Testis (tissue), 5 donors: ENCODE measurements around the gene ARFIP1. TPM values are rescaled to one million over a fixed set of nuclear protein-coding genes. Genes with fewer than 3 reads are reported as not detected.

Source experiments
- DNase-seq: peaks from one replicate; pipeline ENCODE4 v3.0.0-alpha.2; 2019
- H3K27ac ChIP-seq, 2 donors: fragments of 200-600 bp; sonication (generic); one replicate each; pipeline ENCODE4 v1.5.1; 2019
- H3K27me3 ChIP-seq: fragments of 200-600 bp; sonication (generic); one replicate; pipeline ENCODE4 v1.5.1; 2019
- H3K36me3 ChIP-seq: fragments of 200-600 bp; sonication (generic); one replicate; pipeline ENCODE4 v1.5.1; 2017; ENCODE audit warnings: low read depth; ENCODE audit errors: missing control alignments
- H3K4me1 ChIP-seq: fragments of 200-600 bp; sonication (generic); one replicate; pipeline ENCODE4 v1.5.1; 2019
- H3K4me3 ChIP-seq, 2 donors: fragments of 200-600 bp; sonication (generic); one replicate each; pipeline ENCODE4 v1.5.1; 2017 to 2019
- H3K9me3 ChIP-seq: fragments of 200-600 bp; sonication (generic); one replicate; pipeline ENCODE4 v1.5.1; 2017
- POLR2A ChIP-seq: fragments of 450-650 bp; IDR thresholded peaks from one replicate; pipeline ENCODE4 v1.6.1; 2017; ENCODE audit warnings: antibody characterized with exemption, mild to moderate bottlenecking, moderate library complexity
- WGBS, 2 donors: methylation state at CpG; one replicate each; pipeline ENCODE4 v1.1.5; 2018; 5-methylcytosine and 5-hydroxymethylcytosine counted together
- intact Hi-C: fragments of 100-400 bp; cut with DNase I; formaldehyde crosslinking; loops from one replicate; pipeline ENCODE4 v1.15.1; 2023; ENCODE audit warnings: low total_unique reads
- long read RNA-seq, 2 donors: transcript quantifications; one replicate each; lab custom pipeline, GENCODE V29; 2026
- polyA plus RNA-seq: library from polyadenylated mRNA; stranded (reverse); fragments of 350-450 nt; fragmentation: Illumina TruSeq; extraction: RNeasy Lipid Tissue Mini Kit (QIAGEN cat#74804); gene quantifications from one replicate; pipeline ENCODE4 v1.2.3, GENCODE V29; 2014; ENCODE audit warnings: low read depth, low replicate concordance; ENCODE audit not compliant: insufficient read depth
- total RNA-seq, 2 donors: library from RNA; depleted of rRNA; stranded (reverse); fragments of >200 nt; gene quantifications; one replicate each; pipeline ENCODE4 v1.2.3, GENCODE V29; 2016
- TF ChIP-seq, protein P1 (sequence below), 3 experiments: fragments of 450-650 bp in 2 of 3; fragments of 200-600 bp in 1 of 3; sonication (generic) in 1 of 3; IDR thresholded peaks; one replicate each; pipeline ENCODE4 v1.5.1; 2016 to 2019; ENCODE audit warnings: antibody characterized with exemption in 3 of 3, mild to moderate bottlenecking in 2 of 3, moderate library complexity in 1 of 3

The ARFIP1 gene, protein sequence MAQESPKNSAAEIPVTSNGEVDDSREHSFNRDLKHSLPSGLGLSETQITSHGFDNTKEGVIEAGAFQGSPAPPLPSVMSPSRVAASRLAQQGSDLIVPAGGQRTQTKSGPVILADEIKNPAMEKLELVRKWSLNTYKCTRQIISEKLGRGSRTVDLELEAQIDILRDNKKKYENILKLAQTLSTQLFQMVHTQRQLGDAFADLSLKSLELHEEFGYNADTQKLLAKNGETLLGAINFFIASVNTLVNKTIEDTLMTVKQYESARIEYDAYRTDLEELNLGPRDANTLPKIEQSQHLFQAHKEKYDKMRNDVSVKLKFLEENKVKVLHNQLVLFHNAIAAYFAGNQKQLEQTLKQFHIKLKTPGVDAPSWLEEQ
- total RNA-seq (10 to 100 TPM; 31.7 to 37.0 TPM), polyA plus RNA-seq (22.3 TPM)
- long read RNA-seq, donor 1, partial matches to known transcripts = 20 of 27 reads
- long read RNA-seq, donor 1, other reads (novel, unspliced or antisense) = 0 of 27 reads
- long read RNA-seq, donor 2, transcript ARFIP1-201 (9 exons, 3,111 nt) = major isoform, 5 of 9 reads
- long read RNA-seq, donor 2, partial matches to known transcripts = 0 of 9 reads
- long read RNA-seq, donor 2, other reads (novel, unspliced or antisense) = 0 of 9 reads

DNA sequence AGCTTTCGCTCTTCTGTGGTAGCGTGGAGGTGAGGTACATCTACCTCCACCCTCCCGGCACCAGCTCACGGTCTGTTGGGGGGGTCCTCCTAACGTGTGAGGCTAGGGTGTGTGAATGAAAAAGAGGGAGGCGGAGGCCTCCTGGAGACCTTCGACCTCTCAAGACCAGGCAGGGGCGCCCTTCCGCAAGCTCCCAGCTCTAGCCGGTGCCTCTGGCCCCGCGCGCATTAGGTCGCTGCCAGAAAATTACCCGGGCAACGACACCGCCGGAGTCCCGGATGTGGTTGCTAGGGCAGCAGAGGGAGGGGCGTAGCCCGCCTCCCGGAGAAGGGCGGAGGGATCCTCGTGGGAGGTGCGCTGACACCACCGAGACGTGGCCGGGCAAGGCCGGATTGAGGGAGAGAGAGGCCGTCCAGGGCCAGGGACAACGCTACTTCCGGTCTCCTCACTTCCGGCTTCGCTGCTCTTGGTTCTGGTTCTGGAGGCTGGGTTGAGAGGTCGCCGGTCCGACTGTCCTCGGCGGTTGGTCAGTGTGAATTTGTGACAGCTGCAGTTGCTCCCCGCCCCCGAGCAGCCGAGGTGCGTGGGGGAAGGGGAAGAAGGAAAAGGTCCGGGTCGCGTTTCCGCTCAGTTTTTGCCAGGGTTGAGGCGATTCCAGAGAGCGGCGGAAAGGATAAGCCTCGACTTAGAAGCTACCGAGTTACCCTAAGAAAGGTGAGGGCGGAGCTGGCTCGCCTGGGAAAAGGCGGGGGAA is at the start of gene ARFIP1, which contains the start of gene TIGD4:
TSS of gene ARFIP1 (plus strand) at position 442 of the 754 bp plus-strand sequence. CDS start 49,680 bp downstream, outside the sequence.
TSS of gene TIGD4 (minus strand) at position 218 of the 754 bp plus-strand sequence. CDS start 8,726 bp downstream, outside the sequence.
- Histone ChIP-seq H3K9me3 (no peaks in the 10 kb centered on the region), H3K27ac (peak within 1 kb of the TSS; percentile 86 to 93), H3K4me3 (peak within 1 kb of the TSS; percentile 87 to 95), H3K4me1 (peaks cover 4% of the 10 kb centered on the region), H3K27me3 (no peaks in the 10 kb centered on the region), H3K36me3 (no peaks in the 10 kb centered on the region)
- TF ChIP-seq, protein P1, sequence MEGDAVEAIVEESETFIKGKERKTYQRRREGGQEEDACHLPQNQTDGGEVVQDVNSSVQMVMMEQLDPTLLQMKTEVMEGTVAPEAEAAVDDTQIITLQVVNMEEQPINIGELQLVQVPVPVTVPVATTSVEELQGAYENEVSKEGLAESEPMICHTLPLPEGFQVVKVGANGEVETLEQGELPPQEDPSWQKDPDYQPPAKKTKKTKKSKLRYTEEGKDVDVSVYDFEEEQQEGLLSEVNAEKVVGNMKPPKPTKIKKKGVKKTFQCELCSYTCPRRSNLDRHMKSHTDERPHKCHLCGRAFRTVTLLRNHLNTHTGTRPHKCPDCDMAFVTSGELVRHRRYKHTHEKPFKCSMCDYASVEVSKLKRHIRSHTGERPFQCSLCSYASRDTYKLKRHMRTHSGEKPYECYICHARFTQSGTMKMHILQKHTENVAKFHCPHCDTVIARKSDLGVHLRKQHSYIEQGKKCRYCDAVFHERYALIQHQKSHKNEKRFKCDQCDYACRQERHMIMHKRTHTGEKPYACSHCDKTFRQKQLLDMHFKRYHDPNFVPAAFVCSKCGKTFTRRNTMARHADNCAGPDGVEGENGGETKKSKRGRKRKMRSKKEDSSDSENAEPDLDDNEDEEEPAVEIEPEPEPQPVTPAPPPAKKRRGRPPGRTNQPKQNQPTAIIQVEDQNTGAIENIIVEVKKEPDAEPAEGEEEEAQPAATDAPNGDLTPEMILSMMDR (IDR thresholded peaks at IDR 0.05) = no peak
- TF ChIP-seq POLR2A = no peak
- intact Hi-C loops = no loop called here
- WGBS, 2 donors = 0 to 1% methylated on average over 29 to 55 of the region's 55 CpGs
- peak; percentile 99 for DNase-seq

DNA sequence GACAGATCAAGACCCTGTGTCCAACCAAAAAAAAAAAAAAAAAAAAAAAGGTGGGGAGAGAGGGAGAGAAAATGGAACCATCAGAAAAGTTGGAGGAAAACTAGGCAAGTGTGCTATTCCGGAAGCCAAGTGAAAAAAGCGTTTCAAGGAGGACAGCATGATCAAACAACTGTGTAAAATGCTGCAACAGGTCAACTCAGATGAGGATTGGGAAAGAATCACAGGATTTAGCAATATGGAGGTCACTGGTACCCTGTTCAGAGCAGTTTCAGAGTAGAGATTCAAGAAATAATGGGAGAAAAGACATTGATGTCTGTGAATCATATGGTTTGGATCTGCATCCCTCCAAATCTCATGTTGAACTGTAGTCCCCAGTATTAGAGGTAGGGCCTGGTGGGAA is 47.8 kb upstream of the ARFIP1 start:
- H3K9me3 ChIP-seq = no peaks in the 10 kb centered on the region
- WGBS, 2 donors = 97% methylated on average over 2 of the region's 2 CpGs
- intact Hi-C loops = no loop called here
- H3K4me3 ChIP-seq = no peak overlapping the region
- DNase-seq = no peak
- H3K4me1 ChIP-seq = no peaks in the 10 kb centered on the region
- no peaks in the 10 kb centered on the region for H3K27me3 ChIP-seq
- H3K36me3 ChIP-seq = no peaks in the 10 kb centered on the region
- TF ChIP-seq, protein P1 (IDR thresholded peaks at IDR 0.05) = no peak
- no peak for TF ChIP-seq POLR2A
- no peak overlapping the region for H3K27ac ChIP-seq

DNA sequence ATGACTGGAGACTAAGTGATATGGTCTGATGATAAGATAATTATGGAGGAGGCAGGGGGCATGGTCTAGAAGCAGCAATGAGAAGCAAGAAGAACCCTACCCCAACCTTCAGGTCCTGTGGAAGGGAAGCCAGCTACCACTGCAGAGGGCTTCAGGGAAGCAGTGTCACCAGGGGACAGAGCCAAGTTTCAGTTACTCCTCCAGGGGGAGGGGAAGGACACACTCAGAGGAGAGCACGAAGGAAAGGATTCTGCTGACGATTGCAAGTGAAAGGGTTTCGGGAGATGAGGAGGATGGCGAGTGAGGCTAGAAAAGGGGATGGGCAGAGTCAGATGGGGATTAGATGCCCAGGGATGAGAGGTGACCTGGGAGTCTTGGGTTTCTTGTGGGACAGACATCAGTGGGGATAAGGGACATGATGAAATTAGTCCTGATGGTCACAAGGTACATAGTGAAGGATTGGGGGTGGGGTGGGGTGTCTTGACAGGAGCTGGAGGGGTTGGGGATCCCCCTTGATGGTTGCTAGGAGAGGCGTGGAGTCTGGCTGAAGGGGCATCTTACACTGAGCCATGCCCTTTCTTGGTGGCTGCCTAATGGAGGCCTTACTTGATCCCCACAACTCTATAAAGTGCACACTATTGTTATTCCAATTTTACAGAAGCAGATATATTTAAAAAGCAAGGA is 45.6 kb upstream of the ARFIP1 start:
- Histone ChIP-seq H3K27me3 (no peaks in the 10 kb centered on the region), H3K9me3 (no peaks in the 10 kb centered on the region), H3K36me3 (no peaks in the 10 kb centered on the region), H3K27ac (no peak overlapping the region), H3K4me3 (no peak overlapping the region), H3K4me1 (no peaks in the 10 kb centered on the region)
- no peak for TF ChIP-seq POLR2A
- WGBS, 2 donors = 76 to 80% methylated on average over 5 of the region's 5 CpGs
- intact Hi-C loops = no loop called here
- DNase-seq = no peak

DNA sequence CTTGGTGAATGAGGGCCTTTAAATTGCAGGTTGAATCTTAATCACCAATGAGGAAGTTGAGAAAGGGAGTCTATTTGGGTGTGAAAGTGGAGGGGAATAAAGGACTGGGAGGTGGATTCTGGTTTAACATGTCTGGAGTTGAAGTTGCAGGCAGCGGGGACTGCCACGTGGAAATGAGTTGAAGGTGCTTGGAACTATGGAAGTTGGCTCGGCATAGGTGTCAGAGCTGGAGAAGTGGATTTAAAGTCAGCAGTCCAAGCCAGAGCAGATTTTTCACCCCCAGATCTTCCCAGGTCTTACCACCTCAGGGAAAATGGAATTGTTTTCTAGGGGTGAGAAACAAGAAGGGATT is 45.1 kb upstream of the ARFIP1 start:
- TF ChIP-seq, protein P1 (IDR thresholded peaks at IDR 0.05) = no peak
- TF ChIP-seq POLR2A = no peak
- WGBS, 2 donors = 62 to 79% methylated on average over 3 of the region's 3 CpGs
- intact Hi-C loops = no loop called here

More for the DNA sequence above, 45.1 kb upstream of the ARFIP1 start:
- Histone ChIP-seq H3K36me3 (no peaks in the 10 kb centered on the region), H3K27me3 (no peaks in the 10 kb centered on the region), H3K4me3 (no peak overlapping the region), H3K4me1 (no peaks in the 10 kb centered on the region), H3K27ac (no peak overlapping the region), H3K9me3 (no peaks in the 10 kb centered on the region)
- DNase-seq = no peak
